GM12892 (cell line): ENCODE measurements around the gene ZNF521.

Experiments
- POLR2A ChIP-seq: IDR thresholded peaks from 2 replicates; pipeline ENCODE4 v1.6.1; 2011; ENCODE audit warnings: low read depth, low read length, control low read depth
- POLR2AphosphoS5 ChIP-seq: IDR thresholded peaks from 2 replicates; pipeline ENCODE4 v1.6.1; 2011; ENCODE audit warnings: low read depth, low read length, control low read depth

DNA sequence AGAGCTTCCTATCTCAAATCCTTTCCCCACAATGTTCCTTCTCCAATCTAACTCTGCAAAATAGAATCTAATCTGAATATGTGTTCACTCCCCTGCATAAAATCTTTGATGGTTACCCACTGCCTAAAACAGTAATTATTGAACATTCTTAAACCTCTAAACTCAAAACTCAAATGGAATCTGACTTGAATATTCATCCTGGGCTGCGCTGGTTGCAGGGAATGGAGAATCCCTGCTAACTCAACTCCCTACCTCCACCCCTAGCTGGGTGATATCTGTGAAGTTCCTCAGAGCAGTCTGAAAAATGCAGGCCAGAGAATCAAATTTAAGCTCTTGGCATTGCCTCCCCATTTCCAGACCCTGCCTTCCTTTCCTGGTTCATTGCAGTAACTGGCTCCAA lies 44.8 kb downstream of the ZNF521 start:
- TF ChIP-seq POLR2AphosphoS5 (no peak), POLR2A (no peak)
